ENCODE measurements around the gene VAV2.

DNA sequence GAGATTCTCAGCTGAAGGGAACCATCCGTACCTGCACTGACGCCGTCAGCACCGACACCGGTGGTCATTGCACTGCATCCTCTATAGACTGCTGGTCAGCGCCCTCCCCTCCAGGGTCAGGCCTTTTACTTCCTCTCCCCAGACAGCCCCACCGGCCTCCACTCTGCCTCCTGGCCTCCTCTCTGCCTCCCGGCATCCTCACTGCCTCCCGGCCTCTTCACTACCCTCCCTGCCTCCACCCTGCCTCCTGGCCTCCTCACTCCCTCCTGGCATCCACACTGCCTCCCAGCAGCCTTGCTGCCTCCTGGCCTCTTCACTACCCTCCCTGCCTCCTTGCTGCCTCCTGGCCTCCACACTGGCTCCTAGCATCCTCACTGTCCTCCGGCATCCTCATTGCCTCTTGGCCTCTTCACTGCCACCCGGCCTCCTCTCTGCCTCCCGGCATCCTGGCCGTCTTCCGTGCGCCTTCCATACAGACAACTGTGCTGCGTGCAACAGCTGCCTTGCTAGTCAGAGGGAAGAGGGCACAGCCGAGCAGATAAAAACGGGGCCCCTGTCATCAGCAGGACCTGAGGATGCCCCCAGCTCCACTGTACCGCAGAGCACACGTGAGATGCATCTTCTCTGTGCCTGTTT is 62.0 kb downstream of the VAV2 start:
- no peak for TF ChIP-seq YY1 (IDR thresholded peaks at IDR 0.05; ENCODE audit: low read depth)
- no peak for TF ChIP-seq CEBPB (IDR thresholded peaks at IDR 0.05)
- TF ChIP-seq, protein P1, sequence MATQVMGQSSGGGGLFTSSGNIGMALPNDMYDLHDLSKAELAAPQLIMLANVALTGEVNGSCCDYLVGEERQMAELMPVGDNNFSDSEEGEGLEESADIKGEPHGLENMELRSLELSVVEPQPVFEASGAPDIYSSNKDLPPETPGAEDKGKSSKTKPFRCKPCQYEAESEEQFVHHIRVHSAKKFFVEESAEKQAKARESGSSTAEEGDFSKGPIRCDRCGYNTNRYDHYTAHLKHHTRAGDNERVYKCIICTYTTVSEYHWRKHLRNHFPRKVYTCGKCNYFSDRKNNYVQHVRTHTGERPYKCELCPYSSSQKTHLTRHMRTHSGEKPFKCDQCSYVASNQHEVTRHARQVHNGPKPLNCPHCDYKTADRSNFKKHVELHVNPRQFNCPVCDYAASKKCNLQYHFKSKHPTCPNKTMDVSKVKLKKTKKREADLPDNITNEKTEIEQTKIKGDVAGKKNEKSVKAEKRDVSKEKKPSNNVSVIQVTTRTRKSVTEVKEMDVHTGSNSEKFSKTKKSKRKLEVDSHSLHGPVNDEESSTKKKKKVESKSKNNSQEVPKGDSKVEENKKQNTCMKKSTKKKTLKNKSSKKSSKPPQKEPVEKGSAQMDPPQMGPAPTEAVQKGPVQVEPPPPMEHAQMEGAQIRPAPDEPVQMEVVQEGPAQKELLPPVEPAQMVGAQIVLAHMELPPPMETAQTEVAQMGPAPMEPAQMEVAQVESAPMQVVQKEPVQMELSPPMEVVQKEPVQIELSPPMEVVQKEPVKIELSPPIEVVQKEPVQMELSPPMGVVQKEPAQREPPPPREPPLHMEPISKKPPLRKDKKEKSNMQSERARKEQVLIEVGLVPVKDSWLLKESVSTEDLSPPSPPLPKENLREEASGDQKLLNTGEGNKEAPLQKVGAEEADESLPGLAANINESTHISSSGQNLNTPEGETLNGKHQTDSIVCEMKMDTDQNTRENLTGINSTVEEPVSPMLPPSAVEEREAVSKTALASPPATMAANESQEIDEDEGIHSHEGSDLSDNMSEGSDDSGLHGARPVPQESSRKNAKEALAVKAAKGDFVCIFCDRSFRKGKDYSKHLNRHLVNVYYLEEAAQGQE (IDR thresholded peaks at IDR 0.05; ENCODE audit: low read depth) = no peak
- no peak for TF ChIP-seq EP300 (IDR thresholded peaks at IDR 0.05; ENCODE audit: borderline replicate concordance)
- TF ChIP-seq, protein P2, sequence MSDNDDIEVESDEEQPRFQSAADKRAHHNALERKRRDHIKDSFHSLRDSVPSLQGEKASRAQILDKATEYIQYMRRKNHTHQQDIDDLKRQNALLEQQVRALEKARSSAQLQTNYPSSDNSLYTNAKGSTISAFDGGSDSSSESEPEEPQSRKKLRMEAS (IDR thresholded peaks at IDR 0.05) = no peak
- TF ChIP-seq TCF12 (IDR thresholded peaks at IDR 0.05; ENCODE audit: low read depth) = no peak
- no peak for TF ChIP-seq RAD21 (IDR thresholded peaks at IDR 0.05; ENCODE audit: low read depth)
- TF ChIP-seq ZBTB7A (IDR thresholded peaks at IDR 0.05; ENCODE audit: low read depth) = no peak
- TF ChIP-seq EGR1 (IDR thresholded peaks at IDR 0.05) = no peak
- no peak for TF ChIP-seq TEAD4 (IDR thresholded peaks at IDR 0.05)
- no peak for TF ChIP-seq FOXM1 (IDR thresholded peaks at IDR 0.05; ENCODE audit: borderline replicate concordance, low read depth)
- no peak for TF ChIP-seq NFIC (IDR thresholded peaks at IDR 0.05)
- TF ChIP-seq, protein P3, sequence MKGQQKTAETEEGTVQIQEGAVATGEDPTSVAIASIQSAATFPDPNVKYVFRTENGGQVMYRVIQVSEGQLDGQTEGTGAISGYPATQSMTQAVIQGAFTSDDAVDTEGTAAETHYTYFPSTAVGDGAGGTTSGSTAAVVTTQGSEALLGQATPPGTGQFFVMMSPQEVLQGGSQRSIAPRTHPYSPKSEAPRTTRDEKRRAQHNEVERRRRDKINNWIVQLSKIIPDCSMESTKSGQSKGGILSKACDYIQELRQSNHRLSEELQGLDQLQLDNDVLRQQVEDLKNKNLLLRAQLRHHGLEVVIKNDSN (IDR thresholded peaks at IDR 0.05) = no peak
- TF ChIP-seq TAF1 (IDR thresholded peaks at IDR 0.05; ENCODE audit: low read depth) = no peak
